Renal pelvis (tissue), 4 donors: Measurements from ENCODE around the gene LMBR1. TPM values are rescaled to one million over a fixed set of nuclear protein-coding genes. Genes with fewer than 3 reads are reported as not detected.
A peak's percentile ranks its signal among the peaks of the same experiment; 100 is the strongest.
"Not testable (repeated sequence)": the region's sequence is repeated elsewhere in the genome, so short reads cannot be mapped to it uniquely, and the experiment has no call there.

Experiments used
- DNase-seq: peaks from one replicate; pipeline ENCODE4 v3.0.0-alpha.2; 2013
- polyA plus RNA-seq, 3 donors: library from polyadenylated mRNA; unstranded; fragments of 120-200 nt; gene quantifications; one replicate each; pipeline ENCODE4 v1.2.1, GENCODE V29; 2013; ENCODE audit not compliant: insufficient read length in 3 of 3

The LMBR1 gene
- polyA plus RNA-seq, 3 donors = 39.9 to 47.1 (median 43.1) TPM

DNA sequence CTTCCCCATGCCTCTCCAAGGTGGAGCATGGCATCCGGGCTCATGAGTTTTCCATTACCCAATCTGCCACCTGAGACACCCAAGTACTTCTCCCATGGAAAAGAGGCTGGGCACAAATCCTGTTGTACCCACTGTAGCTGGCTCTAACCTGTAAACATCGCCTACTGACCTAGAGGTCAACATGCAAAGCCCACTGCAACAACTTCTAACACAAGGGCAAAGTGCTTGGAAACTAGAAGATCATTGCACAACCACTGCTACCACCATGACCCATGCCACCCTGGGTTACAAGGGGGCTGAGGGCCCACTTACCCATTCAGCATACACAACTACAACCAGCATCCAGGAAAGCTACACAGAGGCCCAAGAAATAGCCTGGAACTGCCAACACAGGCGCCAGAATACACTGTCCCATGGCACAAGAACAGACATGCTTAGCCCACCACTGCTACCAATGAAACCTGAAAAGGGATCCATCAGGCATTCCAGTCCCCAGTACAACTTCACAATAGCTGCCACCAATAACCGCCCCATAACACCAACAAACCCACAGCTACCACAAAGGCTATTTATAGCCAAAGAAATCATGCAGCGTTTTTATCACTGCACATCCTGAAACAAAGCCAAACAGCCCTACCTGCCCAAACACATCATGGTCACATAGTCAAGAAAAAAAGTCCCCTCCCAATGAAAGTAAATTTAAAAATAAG, 189.1 kb downstream of the LMBR1 start:
- no peak for DNase-seq

DNA sequence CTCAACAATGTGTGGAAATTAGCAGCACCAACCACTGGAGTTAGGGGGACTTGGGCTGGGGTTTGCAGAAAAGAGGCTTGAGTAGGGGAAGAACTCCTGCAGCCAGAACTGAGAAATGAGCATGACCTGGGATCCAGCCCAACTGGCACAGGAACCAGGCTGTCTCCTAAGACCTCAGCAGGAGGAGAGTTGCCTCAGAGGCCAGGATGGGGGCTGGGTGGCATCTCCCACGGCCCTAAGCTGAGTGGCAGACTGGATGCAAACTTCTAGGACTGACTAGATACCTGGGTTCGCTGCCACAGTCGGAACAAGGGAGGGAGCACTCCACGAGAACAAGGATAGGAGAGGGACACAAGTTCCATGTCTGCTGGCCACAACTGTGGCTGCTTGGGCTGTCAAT, 189.8 kb downstream of the LMBR1 start:
- DNase-seq = no peak

DNA sequence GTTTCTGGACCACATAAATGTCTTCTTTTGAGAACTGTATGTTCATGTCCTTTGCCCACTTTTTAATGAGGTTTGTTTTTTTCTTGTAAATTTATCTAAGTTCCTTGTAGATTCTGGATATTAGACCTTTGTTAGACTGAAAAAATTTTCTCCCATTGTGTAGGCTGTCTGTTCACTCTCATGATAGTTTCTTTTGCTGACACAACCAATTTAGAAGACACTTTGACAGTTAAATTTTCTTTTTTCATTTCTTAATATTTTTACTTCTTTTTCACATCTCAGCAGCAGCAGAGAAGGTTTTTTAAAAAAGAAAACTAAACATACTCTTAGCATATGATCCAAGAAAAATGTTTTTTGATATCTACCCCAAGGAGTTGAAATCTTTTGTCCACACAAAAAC, 190.6 kb downstream of the LMBR1 start:
- no peak for DNase-seq

- not testable (repeated sequence) for DNase-seq
Measured at GRCh38 chr7:156701787-156702186, 191.2 kb downstream of the LMBR1 start.

DNA sequence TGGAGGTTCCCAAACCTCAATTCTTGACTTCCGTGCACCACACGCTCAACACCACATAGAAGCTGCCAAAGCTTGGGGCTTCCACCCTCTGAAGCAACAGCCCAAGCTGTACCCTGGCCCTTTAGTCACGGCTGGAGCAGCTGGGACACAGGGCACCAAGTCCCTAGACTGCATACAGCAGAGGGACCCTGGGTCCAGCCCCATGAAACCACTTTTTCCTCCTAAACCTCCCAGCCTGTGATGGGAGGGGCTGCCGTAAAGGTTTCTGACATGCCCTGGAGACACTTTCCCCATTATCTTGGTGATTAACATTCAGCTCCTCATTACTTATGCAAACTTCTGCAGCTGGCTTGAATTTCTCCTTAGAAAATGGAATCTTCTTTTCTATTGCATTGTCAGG, 194.5 kb downstream of the LMBR1 start:
- not testable (repeated sequence) for DNase-seq

- DNase-seq = not testable (repeated sequence)
Measured at GRCh38 chr7:156697283-156697682, 195.7 kb downstream of the LMBR1 start.

- no peak for DNase-seq
Measured at GRCh38 chr7:156693627-156694026, 199.4 kb downstream of the LMBR1 start.

DNA sequence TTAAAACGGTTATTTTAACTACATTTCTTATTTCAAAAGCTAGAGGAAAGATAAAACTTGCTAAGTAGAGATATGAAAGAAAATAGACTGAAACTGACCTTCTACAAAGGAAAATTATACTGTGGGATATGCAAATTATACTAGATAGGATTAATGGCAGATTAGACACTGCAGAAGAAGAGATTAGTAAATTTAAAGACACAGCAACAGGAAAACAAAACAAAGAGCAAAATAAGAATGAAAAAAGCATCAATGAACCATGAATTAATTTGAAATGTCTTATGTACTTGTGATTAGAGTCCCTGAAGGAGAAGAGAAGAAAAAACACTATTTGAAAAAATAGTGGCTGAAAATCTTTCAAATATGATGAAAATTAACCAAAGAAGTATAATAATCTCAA, 200.1 kb downstream of the LMBR1 start:
- no peak for DNase-seq

DNA sequence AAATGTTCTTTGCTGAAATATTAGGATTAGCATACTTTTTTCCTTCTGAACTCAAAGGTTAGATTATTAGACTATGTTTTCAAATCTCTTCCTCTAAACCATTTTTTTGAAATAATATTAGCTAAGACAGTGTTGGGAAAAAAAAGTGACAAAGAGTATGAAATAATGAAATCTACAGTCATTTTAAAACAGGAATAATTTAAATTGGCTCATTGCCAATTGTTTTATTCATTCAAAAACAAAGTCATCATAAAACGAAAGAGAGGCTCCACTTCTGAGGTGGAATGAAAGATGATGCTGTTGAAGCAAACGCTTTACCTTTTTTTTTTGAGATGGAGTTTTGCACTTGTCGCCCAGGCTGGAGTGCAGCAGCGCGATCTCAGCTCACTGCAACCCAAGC, 201.2 kb downstream of the LMBR1 start:
- DNase-seq = no peak

GRCh38 chr7:156684661-156685060, 208.3 kb downstream of the LMBR1 start:
- DNase-seq = peak; percentile 42

DNA sequence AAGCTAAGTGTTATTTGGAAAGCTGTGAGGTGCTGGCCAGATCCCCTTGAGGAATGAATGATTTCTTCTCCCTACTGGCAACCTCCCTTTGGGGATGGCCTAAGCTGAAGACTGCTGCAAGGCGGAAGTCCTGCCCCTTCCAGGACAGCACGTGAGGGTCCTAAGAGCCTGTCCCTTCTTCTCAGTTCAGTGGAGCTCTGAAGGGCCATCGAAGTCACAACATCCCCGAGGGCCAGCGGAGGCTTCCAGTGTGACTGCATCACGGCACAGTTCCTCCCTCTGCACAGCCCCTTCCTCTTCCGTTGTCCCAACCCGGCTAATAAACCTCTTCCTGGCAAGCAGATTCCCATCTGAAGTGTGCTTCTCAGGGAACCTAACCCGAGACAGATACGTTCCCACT, 208.7 kb downstream of the LMBR1 start:
- DNase-seq = no peak

DNA sequence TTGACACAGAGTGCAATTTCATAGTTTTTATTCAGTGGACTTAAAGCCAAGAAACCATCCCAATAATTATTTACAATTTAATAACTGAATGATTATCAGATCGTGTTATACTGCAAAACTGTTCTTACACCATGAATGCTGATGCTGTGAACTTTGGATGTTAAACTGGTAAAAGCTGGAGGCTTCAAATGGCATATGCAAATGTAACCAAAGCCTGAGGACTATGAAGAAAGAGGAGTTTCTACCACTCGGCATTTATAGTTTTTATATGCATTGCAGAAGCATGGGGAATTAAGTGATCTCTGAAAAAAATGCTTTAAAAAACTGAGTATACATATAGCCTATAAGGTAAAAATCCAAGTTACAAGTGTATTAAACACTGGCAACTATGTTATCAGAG, 210.1 kb downstream of the LMBR1 start:
- DNase-seq = no peak

DNA sequence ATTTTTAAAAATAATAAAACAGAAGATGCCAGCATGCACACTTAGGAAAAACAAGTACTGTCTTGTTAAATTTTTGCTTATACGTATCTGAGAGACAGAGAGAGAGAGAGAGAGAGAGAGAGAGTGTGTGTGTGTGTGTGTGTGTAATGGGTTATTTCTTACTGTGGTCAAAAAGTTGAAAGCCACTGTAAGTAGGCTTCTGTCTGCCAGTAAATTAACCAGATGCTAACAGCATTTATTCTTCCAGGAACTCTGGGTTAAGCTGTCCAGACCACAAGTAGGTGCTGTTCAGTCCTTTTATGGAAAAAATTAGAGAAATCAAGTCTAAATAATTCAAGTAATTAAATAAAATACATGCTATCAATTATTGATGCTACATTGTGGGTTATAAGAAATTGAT, 212.7 kb downstream of the LMBR1 start:
- no peak for DNase-seq

GRCh38 chr7:156677374-156678054, 215.5 kb downstream of the LMBR1 start:
- DNase-seq = no peak

DNA sequence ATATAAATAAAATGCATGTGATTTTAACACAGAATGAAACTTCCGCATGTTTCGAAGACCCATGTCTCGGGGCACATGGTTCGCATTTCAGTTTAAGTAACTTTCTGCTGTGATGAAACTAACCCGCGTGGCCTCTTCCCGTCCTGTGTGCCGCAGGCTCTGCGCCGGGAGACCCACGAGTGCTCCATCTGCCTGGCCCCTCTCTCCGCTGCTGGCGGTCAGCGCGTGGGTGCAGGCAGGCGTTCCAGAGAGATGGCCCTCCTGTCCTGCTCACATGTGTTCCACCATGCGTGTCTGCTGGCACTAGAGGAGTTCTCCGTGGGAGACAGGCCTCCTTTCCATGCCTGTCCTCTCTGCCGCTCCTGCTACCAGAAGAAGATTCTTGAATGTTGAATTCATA, 216.7 kb downstream of the LMBR1 start:
- DNase-seq = no peak

DNA sequence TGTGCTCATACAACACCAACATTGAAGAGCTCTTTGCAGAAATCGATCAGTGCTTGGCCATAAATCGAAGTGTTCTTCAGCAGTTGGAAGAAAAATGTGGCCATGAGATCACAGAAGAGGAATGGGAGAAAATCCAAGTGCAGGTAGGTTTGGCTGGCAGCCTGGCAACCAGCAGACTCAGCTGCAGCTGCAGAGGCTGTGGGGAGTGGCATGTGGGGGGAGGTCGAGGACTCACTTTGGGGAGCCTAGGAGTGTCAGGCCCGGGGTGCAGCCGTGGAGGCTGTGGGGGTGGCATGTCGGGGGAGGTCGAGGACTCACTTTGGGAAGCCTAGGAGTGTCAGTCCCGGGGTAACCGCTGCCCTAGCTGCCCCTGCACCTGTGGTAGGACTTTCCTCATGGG, 217.3 kb downstream of the LMBR1 start:
- DNase-seq = no peak

- DNase-seq = no peak
Measured at GRCh38 chr7:156673902-156674301, 219.1 kb downstream of the LMBR1 start.

- no peak for DNase-seq
Measured at GRCh38 chr7:156673454-156673853, 219.5 kb downstream of the LMBR1 start.

DNA sequence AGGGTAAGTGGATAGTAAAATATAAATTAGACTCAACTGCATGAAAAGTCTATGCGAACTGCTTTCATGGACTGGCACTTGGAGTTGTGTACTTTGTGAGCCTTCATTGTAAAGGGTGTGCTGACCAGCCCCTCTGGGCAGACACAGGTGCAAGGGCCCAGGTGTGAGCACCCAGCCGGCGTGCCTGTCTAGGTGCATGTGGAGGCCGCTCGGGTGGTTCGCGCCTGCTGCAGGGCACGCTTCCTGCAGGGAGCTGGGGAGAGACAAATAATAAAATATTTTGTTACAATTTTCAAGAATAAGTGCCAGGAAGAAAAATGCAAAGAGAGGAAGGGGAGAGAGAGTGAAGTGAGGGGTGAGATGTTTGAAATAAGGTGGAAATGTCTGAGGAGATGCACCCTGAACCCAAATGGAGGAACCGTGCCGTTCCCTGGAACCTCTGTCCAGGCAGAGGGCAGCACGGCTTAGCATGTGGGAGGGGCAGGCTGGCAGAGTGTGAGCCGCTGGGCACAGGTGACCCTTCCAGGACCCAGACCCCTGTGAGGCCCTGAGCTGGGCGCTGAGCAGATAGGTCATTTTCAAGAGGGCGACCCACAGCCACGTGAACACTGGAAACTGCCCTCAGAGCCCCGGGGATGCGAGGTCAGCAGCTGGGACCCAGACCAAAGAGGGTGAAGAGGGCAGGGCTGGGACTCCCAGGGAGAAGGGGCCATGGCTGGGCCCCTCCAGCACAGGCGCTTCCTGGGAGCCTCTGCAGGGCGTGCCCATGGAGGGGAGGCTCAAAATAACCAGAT, 223.8 kb downstream of the LMBR1 start:
- no peak for DNase-seq

DNA sequence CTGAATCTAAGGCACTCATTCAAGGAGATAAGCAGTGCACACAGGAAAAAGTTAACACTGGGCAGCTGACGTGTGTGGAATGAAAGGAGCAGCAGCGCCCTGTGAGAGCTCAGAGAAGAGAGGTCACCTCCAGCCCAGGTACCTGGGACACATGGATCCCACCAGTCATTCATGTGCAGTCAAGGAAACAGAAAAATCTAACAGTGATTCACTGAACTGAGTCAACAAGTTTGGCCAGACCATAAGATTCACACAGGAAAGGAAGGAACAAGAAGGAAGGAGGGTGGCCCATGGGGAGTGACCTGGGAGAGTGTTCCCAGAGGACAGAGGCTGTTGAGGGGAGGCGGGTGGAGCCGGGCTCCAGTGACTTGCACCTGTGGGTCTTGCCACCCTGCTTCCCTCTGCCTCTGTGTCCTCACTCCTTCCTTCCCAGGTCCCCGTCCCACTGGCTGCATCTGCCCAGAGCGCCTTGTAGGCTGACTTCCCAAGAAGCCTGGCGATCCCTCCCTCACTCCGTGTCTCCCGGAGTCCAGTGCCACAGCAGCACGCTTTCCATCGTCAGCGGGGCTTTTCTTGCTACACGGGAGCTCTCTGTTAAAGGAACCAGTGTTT, 224.7 kb downstream of the LMBR1 start:
- no peak for DNase-seq

DNA sequence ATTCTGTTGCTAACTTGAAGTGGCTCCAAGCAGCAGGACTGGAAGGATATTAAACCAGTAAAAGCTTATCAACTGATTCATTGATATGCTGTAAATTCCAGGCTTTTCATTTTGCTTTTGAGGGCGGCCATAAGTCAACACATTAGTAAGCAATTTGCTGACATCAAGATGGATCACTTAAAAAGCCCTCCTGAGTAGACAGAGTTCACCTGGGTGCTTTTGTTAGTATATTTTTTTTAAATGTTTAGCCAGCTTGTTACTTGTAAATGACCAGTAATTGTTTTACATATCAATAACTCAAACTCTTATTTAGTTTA, 225.9 kb downstream of the LMBR1 start:
- DNase-seq = no peak

- DNase-seq = no peak
Measured at GRCh38 chr7:156666368-156667109, 226.4 kb downstream of the LMBR1 start.
